Measurements from ENCODE around the gene RXRA.

RXRA gene

DNA sequence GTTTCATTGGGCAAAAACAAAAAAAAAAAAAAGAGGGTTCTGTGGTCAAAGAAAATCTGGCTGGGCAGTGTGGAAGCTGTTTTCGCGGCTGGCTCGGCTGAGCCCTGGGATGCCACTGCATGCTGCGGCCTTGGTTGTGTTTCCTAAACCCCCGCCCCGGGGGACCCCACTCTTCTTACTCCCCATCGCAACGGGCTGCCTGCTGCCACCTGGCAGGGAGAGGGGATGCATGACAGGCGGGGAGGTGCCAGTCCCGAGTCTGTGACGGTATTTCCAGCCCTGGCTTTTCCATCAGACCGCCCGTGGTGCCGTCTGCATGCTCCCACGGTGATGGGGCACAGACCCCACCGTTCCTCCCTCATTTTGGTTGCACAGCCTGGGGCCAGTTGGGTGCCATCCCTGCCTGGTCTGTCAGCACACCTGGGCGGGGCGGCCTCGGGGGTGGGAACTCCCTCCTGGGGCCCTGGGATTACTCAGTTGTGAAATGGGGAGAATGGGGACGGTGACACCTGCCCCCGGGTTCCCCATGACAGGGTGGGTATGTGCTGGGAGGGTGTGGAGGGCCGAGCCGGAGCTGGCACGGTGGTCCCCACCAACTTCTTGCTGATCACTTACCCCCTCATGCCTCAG lies 101.0 kb downstream of the RXRA start:
- TF ChIP-seq, protein P1, sequence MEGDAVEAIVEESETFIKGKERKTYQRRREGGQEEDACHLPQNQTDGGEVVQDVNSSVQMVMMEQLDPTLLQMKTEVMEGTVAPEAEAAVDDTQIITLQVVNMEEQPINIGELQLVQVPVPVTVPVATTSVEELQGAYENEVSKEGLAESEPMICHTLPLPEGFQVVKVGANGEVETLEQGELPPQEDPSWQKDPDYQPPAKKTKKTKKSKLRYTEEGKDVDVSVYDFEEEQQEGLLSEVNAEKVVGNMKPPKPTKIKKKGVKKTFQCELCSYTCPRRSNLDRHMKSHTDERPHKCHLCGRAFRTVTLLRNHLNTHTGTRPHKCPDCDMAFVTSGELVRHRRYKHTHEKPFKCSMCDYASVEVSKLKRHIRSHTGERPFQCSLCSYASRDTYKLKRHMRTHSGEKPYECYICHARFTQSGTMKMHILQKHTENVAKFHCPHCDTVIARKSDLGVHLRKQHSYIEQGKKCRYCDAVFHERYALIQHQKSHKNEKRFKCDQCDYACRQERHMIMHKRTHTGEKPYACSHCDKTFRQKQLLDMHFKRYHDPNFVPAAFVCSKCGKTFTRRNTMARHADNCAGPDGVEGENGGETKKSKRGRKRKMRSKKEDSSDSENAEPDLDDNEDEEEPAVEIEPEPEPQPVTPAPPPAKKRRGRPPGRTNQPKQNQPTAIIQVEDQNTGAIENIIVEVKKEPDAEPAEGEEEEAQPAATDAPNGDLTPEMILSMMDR (IDR thresholded peaks at IDR 0.05; ENCODE audit: low read depth, low read length), result no peak
- no peak for DNase-seq (ENCODE audit: low read depth, low spot score)
- no peak overlapping the region for H3K4me3 ChIP-seq (ENCODE audit: low read depth, low read length)
- in situ Hi-C loops (cut with HindIII; ENCODE audit: low sequenced_read_pairs), result no loop called here

DNA sequence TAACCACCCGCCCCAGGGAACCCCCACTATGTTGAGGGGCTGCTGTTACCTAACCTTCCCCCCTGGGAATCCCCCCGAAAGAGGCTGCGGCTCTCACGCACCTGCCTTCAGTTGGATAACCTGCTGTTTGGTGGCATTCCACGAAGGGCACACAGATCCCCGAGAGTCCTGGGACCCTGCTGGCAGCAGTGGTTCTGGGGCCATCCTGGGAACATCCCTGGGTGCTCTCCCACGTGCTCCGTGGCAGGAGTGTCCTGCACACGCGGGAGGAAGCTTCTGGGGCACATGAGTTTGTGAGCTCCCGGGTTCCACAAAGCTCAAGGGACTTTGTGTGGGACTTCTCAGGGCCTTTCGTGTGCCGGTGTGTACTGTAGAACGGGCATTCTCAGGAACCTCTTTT lies 102.3 kb downstream of the RXRA start:
- no peak for DNase-seq (ENCODE audit: low read depth, low spot score)
- no peak overlapping the region for H3K4me3 ChIP-seq (ENCODE audit: low read depth, low read length)
- in situ Hi-C loops (cut with HindIII; ENCODE audit: low sequenced_read_pairs), result no loop called here
- TF ChIP-seq, protein P1 (IDR thresholded peaks at IDR 0.05; ENCODE audit: low read depth, low read length), result no peak

DNA sequence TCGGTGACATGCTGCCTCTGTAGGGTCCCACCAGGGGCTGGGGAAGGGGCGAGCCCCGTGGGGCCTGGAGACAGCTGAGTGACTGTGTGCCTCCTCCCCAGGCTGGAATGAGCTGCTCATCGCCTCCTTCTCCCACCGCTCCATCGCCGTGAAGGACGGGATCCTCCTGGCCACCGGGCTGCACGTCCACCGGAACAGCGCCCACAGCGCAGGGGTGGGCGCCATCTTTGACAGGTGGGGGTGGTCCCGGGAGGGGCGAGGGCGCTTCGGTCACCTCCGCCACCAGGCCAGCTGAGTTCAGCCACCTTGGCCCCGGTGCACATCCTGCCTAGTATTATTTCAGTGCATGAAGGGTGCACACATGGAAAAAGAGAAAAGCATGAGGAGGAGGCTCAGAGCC lies 102.8 kb downstream of the RXRA start:
- in situ Hi-C loops (cut with HindIII; ENCODE audit: low sequenced_read_pairs), result no loop called here

DNA sequence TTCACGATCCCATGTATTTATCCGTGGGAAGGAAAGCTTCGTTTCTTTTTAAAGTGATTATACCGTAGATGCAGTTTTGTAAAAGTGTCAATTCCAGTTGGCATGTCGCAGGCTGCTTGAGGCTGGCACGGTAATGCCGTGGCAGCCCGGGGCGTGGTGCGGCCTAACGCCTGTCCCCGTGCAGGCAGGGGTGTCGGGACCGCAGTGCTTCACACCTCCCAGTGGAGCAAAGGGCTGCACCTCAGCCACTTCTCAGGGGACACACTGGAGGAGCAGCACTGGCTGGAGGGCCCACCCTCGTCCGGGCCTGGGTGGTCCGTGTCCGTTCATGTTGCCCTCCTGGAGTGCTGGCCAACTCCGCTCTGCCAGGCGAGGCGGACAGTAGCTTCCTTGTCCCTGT lies 103.2 kb downstream of the RXRA start:
- no peak for DNase-seq (ENCODE audit: low read depth, low spot score)
- H3K4me3 ChIP-seq (ENCODE audit: low read depth, low read length), result no peak overlapping the region
- TF ChIP-seq, protein P1 (IDR thresholded peaks at IDR 0.05; ENCODE audit: low read depth, low read length), result no peak
- in situ Hi-C loops (cut with HindIII; ENCODE audit: low sequenced_read_pairs), result no loop called here

More for the DNA sequence above, 102.8 kb downstream of the RXRA start:
- DNase-seq (ENCODE audit: low read depth, low spot score), result no peak
- TF ChIP-seq, protein P1 (IDR thresholded peaks at IDR 0.05; ENCODE audit: low read depth, low read length), result no peak
- no peak overlapping the region for H3K4me3 ChIP-seq (ENCODE audit: low read depth, low read length)

DNA sequence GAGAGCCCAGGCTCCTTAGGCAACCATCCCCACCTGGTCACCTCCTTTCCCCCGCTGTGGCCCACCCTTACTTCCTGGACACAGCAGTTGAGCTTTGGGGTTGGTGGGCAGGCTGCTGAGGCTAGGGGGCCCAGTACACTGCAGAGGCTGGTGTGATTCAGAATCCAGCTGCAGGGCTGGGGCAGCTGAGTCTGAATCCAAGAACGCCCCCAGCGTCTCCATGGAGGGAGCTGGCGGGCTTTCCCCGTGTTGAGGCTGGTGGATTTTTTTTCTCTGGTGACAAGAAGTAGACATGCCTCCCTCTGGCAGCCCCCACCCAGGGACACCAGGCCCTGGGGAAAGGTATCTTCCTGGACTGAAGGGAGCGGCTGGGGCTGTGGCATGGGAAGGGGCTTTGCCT lies 104.8 kb downstream of the RXRA start:
- in situ Hi-C loops (cut with HindIII; ENCODE audit: low sequenced_read_pairs), result no loop called here
- TF ChIP-seq, protein P1 (IDR thresholded peaks at IDR 0.05; ENCODE audit: low read depth, low read length), result no peak
- no peak for DNase-seq (ENCODE audit: low read depth, low spot score)
- no peak overlapping the region for H3K4me3 ChIP-seq (ENCODE audit: low read depth, low read length)

DNA sequence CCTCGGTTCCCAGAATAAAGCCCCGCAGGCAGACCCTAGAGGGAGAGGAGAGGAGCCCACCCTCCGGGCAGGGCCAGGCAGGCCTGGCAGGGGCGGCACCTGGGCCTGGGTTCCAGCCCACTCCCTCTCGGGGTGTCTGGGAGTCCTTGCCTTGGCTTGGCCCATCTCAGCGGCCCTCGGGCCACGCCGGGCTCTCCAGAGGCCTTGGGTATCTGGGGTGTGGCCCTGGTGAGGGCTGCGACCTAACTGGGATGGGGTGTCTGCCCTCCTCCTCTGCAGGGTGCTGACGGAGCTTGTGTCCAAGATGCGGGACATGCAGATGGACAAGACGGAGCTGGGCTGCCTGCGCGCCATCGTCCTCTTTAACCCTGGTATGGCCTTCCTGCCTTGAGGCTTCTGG lies 105.4 kb downstream of the RXRA start:
- in situ Hi-C loops (cut with HindIII; ENCODE audit: low sequenced_read_pairs), result no loop called here
- DNase-seq (ENCODE audit: low read depth, low spot score), result no peak
- TF ChIP-seq, protein P1 (IDR thresholded peaks at IDR 0.05; ENCODE audit: low read depth, low read length), result no peak
- no peak overlapping the region for H3K4me3 ChIP-seq (ENCODE audit: low read depth, low read length)

Data from astrocyte of the spinal cord (primary cell).